Endothelial cell of umbilical vein (primary cell): ENCODE data around the gene MED12L. TPM values are rescaled to one million over a fixed set of nuclear protein-coding genes. Genes with fewer than 3 reads are reported as not detected.

Experiments used
- BruUV-seq: library from RNA; stranded (reverse); fragments of 400-500 nt; replicated peaks from 2 replicates; lab custom pipeline; 2021; lab: Mats Ljungman, UMichigan
- CTCF ChIA-PET: fragments of 300-600, 350-600 bp; sonication (Branson Sonifier 250); formaldehyde crosslinking; loops from one replicate; lab custom pipeline; 2021; ENCODE audit warnings: antibody characterized with exemption, inconsistent platforms; lab: Charles Lee
- POLR2A ChIA-PET: fragments of 300-600, 350-600 bp; sonication (Branson Sonifier 250); formaldehyde crosslinking; loops from one replicate; lab custom pipeline; 2021; ENCODE audit warnings: antibody characterized with exemption, inconsistent platforms; lab: Charles Lee
- DNase-seq: peaks from one replicate; pipeline ENCODE4 v3.0.0-alpha.2; 2011; ENCODE audit warnings: low read depth, low spot score
- FAIRE-seq: peaks from 2 replicates; lab custom pipeline; 2011; peaks lifted over from hg19 to GRCh38; lab: Jason Lieb, UNC
- H2AFZ ChIP-seq: 2 replicates; pipeline ENCODE4 v1.6.0; 2012; ENCODE audit warnings: low read depth, low read length, control low read depth, inconsistent platforms
- H3K27ac ChIP-seq: 2 replicates; pipeline ENCODE4 v1.5.1; 2011; ENCODE audit warnings: low read depth, mild to moderate bottlenecking, control low read depth, low read length, moderate library complexity; ENCODE audit not compliant: insufficient read depth
- H3K27me3 ChIP-seq, 2 experiments: 2 replicates each; pipeline versions ENCODE4 v1.6.0 to v1.6.1; 2011; ENCODE audit warnings: low read length in 2 of 2, mixed read lengths in 1 of 2; ENCODE audit not compliant: control insufficient read depth in 2 of 2, insufficient read depth in 2 of 2
- H3K36me3 ChIP-seq, 2 experiments: 2 replicates in 1 of 2; 3 replicates in 1 of 2; pipeline ENCODE4 v1.5.1; 2011; ENCODE audit warnings: low read length in 2 of 2, mild to moderate bottlenecking in 1 of 2, moderate library complexity in 1 of 2; ENCODE audit not compliant: control insufficient read depth in 2 of 2, insufficient read depth in 2 of 2; ENCODE audit errors: extremely low read depth in 1 of 2
- H3K4me1 ChIP-seq: 3 replicates; pipeline ENCODE4 v1.5.1; 2011; ENCODE audit warnings: mild to moderate bottlenecking, low read length; ENCODE audit not compliant: control insufficient read depth, insufficient read depth; ENCODE audit errors: extremely low read depth
- H3K4me2 ChIP-seq: 2 replicates; pipeline ENCODE4 v1.6.1; 2011; ENCODE audit warnings: low read length, control low read depth, mixed read lengths; ENCODE audit not compliant: insufficient read depth
- H3K4me3 ChIP-seq, 3 experiments: fragments of 200-600 bp in 1 of 3; sonication (generic), shearing (Covaris generic) in 1 of 3; replicated peaks in 1 of 3; 2 replicates each; pipeline ENCODE4 v1.5.1; 2011 to 2016; ENCODE audit warnings: control low read depth in 3 of 3, low read length in 3 of 3, mild to moderate bottlenecking in 2 of 3, inconsistent platforms in 1 of 3, low read depth in 1 of 3, moderate library complexity in 1 of 3; ENCODE audit not compliant: insufficient read depth in 1 of 3
- H3K79me2 ChIP-seq: 2 replicates; pipeline ENCODE4 v1.6.0; 2012; ENCODE audit warnings: low read length, inconsistent platforms; ENCODE audit not compliant: control insufficient read depth, insufficient read depth
- H3K9ac ChIP-seq: replicated peaks from 2 replicates; pipeline ENCODE3; 2011; ENCODE audit warnings: low read length, control low read depth; ENCODE audit not compliant: insufficient read depth; ENCODE audit errors: extremely low read depth
- H3K9me1 ChIP-seq: replicated peaks from 3 replicates; pipeline ENCODE4 v1.6.0; 2011; ENCODE audit warnings: mild to moderate bottlenecking, low read length; ENCODE audit not compliant: control insufficient read depth, insufficient read depth; ENCODE audit errors: extremely low read depth
- H3K9me3 ChIP-seq: replicated peaks from 2 replicates; pipeline ENCODE4 v1.5.1; 2012; ENCODE audit warnings: low read length, inconsistent platforms; ENCODE audit not compliant: control insufficient read depth, insufficient read depth
- H4K20me1 ChIP-seq: replicated peaks from 2 replicates; pipeline ENCODE3; 2011; ENCODE audit warnings: mild to moderate bottlenecking, low read length; ENCODE audit not compliant: control insufficient read depth, insufficient read depth; ENCODE audit errors: extremely low read depth
- EZH2 ChIP-seq: IDR thresholded peaks from 2 replicates; pipeline ENCODE4 v1.6.1; 2012; ENCODE audit warnings: borderline replicate concordance, low read depth, mild to moderate bottlenecking, moderate library complexity, low read length, inconsistent platforms; ENCODE audit not compliant: severe bottlenecking
- FOS ChIP-seq: IDR thresholded peaks from 2 replicates; pipeline ENCODE4 v1.6.1; 2011; ENCODE audit warnings: mild to moderate bottlenecking, low read length, moderate library complexity, borderline replicate concordance; ENCODE audit not compliant: insufficient read depth
- MYC ChIP-seq: IDR thresholded peaks from one replicate; pipeline ENCODE4 v1.6.1; 2011; ENCODE audit warnings: mild to moderate bottlenecking, low read depth, low read length
- POLR2A ChIP-seq: IDR thresholded peaks from 2 replicates; pipeline ENCODE4 v1.6.1; 2012; ENCODE audit warnings: low read depth, mild to moderate bottlenecking, control low read depth, low read length
- POLR2AphosphoS5 ChIP-seq: IDR thresholded peaks from 2 replicates; pipeline ENCODE4 v1.6.1; 2012; ENCODE audit warnings: low read depth, mild to moderate bottlenecking, control low read depth, low read length, moderate library complexity; ENCODE audit not compliant: insufficient read depth
- dilution Hi-C: fragments of 300-500 bp; cut with MboI; formaldehyde crosslinking; loops from one replicate; pipeline ENCODE4 v1.15.0; 2019; ENCODE audit warnings: low sequenced_read_pairs; ENCODE audit not compliant: extremely low pct_ligation_motif_present
- intact Hi-C: fragments of 100-400 bp; cut with micrococcal nuclease; formaldehyde crosslinking; loops from one replicate; pipeline ENCODE4 v1.10.0; 2022
- polyA plus RNA-seq, 4 experiments: library from polyadenylated mRNA; depleted of rRNA in 3 of 4; stranded (reverse) in 3 of 4; unstranded in 1 of 4; fragments of >200 nt; gene quantifications; 2 replicates each; pipeline versions ENCODE4 v1.2.1 to v1.2.3, GENCODE V29; 2011 to 2012; ENCODE audit warnings: missing spikeins in 1 of 4
- total RNA-seq: library from RNA; stranded (reverse); gene quantifications from 2 replicates; pipeline ENCODE4 v1.2.3, GENCODE V29; 2021
- TF ChIP-seq, protein P1 (sequence below), 2 donors: IDR thresholded peaks; 1 replicate in 1 of 2; 2 replicates in 1 of 2; pipeline ENCODE4 v1.5.1; 2011; ENCODE audit warnings: low read length in 2 of 2, mild to moderate bottlenecking in 2 of 2, moderate library complexity in 2 of 2, control low read depth in 1 of 2, inconsistent platforms in 1 of 2, low read depth in 1 of 2; ENCODE audit not compliant: insufficient read depth in 1 of 2; ENCODE audit errors: extremely low read depth in 1 of 2
- TF ChIP-seq, protein P2 (sequence below): IDR thresholded peaks from 2 replicates; pipeline ENCODE4 v1.6.1; 2011; ENCODE audit not compliant: insufficient read depth, insufficient read length

MED12L gene
- total and polyA plus RNA-seq, 2 donors (not counting 3 experiments of a cell fraction or from before 2014, with no cell fraction given), result 0.03 to 0.27 TPM

DNA sequence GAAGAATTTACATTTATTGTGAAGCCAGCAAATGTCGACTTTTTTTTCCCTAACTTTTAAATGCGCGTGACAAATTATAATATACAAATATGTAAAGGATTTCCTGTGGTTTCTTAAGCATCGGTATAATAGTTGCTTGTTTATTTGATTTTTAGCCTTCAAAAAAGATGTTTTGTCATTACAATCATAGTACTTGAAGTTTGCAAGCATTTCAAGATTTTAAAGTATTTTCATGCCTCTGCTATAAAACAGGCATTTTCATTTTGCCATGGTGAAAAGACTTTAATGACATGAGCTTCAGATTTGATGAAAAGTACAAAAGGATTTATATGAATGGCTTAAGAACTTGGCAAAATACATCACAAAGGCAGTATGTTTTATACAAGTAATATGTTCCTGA, 308.5 kb downstream of the MED12L start:
- Histone ChIP-seq H3K79me2 (no peaks in the 10 kb centered on the region), H4K20me1 (no peaks in the 10 kb centered on the region), H3K4me2 (no peak overlapping the region), H3K27ac (no peak overlapping the region), H3K36me3 (no peaks in the 10 kb centered on the region), H3K9ac (no peak overlapping the region), H3K27me3 (peaks cover 2 to 3% of the 10 kb centered on the region in 2 experiments), H3K4me1 (no peaks in the 10 kb centered on the region), H3K9me1 (no peaks in the 10 kb centered on the region), H3K9me3 (no peaks in the 10 kb centered on the region), H2AFZ (no peak overlapping the region), H3K4me3 (no peak overlapping the region)
- intact Hi-C loops, result no loop called here
- dilution Hi-C loops, result no loop called here
- DNase-seq (no peak), FAIRE-seq (no peak)
- ChIA-PET CTCF (no interaction called here), POLR2A (no interaction called here)
- TF ChIP-seq, protein P1, sequence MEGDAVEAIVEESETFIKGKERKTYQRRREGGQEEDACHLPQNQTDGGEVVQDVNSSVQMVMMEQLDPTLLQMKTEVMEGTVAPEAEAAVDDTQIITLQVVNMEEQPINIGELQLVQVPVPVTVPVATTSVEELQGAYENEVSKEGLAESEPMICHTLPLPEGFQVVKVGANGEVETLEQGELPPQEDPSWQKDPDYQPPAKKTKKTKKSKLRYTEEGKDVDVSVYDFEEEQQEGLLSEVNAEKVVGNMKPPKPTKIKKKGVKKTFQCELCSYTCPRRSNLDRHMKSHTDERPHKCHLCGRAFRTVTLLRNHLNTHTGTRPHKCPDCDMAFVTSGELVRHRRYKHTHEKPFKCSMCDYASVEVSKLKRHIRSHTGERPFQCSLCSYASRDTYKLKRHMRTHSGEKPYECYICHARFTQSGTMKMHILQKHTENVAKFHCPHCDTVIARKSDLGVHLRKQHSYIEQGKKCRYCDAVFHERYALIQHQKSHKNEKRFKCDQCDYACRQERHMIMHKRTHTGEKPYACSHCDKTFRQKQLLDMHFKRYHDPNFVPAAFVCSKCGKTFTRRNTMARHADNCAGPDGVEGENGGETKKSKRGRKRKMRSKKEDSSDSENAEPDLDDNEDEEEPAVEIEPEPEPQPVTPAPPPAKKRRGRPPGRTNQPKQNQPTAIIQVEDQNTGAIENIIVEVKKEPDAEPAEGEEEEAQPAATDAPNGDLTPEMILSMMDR (IDR thresholded peaks at IDR 0.05; ENCODE audit: extremely low read depth in 1 of 2, insufficient read depth in 1 of 2, low read depth in 1 of 2, low read length in 2 of 2), result no peak
- TF ChIP-seq MYC (no peak), POLR2AphosphoS5 (no peak), POLR2A (no peak), EZH2 (no peak), FOS (no peak)
- TF ChIP-seq, protein P2, sequence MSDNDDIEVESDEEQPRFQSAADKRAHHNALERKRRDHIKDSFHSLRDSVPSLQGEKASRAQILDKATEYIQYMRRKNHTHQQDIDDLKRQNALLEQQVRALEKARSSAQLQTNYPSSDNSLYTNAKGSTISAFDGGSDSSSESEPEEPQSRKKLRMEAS, result no peak
- BruUV-seq, result no TSS peak
